NCI-H2171 (cell line): Measurements from ENCODE around the gene DUS1L.
A peak's percentile ranks its signal among the peaks of the same experiment; 100 is the strongest.

ENCODE experiments used
- DNase-seq: peaks from one replicate; lab custom pipeline; 2025; lab: John Stamatoyannopoulos, UW

The DUS1L gene

DNA sequence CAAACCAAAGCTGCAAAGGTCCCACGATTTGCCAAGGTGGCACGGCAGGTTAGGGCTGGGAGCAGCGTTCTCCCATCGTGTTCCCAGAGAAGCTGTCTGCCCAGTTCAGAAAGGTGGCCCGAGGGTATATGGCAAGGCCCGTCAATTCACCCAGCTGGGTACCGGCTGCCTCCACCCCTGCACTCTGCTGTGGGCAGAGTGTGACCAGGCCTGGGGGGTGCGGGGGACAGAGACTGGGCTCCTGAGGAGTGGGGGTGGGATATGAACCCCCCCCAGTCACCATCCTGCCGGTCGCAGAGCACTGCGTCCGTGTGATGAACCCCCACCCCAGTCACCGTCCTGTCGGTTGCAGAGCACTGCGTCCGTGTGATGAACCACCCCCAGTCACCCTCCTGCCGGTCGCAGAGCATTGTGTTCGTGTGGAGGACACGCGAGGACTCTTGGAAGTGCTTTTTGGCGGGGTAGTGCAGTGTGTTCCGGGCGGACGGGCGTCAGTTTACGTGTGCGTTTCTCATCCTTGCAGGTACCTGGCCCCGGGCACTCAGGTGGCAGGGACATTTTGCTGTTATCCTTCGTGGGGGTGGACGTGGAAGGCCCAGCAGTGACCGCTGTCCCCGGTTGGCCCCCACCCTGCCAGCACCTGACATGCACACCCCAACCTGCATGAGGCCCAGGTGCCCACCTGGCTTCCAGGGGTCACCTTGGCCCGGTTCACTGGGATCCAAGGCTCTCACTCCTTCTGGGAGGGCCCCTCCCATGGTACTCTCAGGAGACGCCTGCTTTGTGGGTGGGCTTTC lies 35.1 kb upstream of the DUS1L start:
- no peak for DNase-seq

- DNase-seq: no peak
Observed at GRCh38 chr17:82098939-82099763, 33.5 kb upstream of the DUS1L start.

DNA sequence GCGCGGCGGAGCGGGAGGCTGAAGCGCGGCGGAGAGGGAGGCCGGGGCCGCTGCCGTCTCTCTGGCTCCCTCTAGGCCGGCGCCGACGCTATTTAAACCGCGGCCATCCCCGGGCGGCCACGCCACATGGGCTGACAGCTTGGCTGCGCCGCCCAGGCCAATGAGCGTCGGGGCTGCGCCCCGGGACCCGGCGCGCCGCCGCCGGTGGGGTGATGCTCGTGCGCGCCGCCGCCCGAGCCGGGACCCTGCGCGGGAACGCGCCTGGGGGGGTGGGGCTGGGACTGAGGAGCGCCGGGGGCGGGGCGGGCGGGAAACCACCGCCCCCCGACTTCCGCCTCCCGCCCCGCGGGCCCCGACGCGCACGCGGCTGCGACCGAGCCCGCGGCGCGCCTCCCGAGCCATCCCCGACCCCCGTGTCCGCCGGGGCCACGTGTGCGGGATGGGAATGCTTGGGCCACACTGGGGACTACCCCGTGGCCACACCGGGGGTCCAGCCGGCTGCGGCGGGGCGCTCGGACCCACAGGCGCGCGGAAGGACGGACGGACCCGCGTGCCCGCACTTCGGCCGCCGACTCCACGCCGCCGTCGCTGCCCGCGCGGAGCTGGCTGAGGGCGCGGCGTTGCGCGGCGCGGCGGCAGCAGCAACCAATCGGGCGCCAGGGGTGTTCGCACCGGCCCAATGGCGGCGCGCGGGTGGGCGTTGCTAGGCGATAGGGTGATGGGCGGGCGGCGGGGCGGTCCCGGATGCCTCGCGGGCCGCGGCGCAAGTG lies 32.8 kb upstream of the DUS1L start, which contains the start of gene FASN:
TSS of gene FASN (minus strand) at position 68 of the 770 bp plus-strand sequence. CDS start 1,791 bp downstream, outside the sequence.
- DNase-seq: peak; percentile 95

GRCh38 chr17:82097919-82098168 lies 32.2 kb upstream of the DUS1L start:
- DNase-seq: no peak

DNA sequence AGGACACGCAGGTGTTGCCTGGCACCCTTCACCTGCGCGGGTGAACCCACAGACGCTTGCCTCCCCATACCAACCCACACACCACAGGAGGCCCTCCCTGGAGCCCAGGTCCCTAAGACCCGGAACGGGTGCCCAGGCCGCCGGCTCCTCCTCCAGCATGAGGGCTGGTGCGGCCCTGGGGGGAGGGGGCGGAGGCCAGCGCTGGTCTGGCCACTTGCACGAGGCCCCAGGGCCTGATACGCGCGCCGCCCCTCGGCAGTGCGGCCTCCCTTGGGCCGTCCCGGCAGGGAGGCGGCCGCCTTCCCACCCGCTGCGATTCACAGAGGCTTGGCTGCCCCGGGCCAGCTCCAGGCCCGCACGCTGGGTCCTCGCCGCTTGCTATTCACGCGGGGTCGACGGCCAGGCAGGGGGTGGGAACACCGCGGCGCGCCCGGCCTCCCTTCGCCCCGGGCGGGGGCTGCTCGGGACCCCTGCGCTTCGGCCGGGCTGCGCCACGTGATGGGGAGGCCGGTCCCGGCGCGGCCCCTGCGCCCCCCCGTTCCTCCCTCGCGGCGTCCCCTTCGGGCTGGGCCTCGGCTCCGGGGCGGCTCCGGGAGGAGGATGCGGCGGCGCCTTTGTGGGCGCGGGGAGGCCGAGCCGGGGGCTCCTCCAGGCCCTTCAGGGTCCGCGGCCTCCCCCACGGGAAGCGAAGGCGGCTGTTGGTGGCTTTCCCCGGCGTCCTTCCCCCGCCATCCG lies 31.7 kb upstream of the DUS1L start:
- no peak for DNase-seq

GRCh38 chr17:82096709-82097183 lies 31.1 kb upstream of the DUS1L start:
- DNase-seq: no peak

DNA sequence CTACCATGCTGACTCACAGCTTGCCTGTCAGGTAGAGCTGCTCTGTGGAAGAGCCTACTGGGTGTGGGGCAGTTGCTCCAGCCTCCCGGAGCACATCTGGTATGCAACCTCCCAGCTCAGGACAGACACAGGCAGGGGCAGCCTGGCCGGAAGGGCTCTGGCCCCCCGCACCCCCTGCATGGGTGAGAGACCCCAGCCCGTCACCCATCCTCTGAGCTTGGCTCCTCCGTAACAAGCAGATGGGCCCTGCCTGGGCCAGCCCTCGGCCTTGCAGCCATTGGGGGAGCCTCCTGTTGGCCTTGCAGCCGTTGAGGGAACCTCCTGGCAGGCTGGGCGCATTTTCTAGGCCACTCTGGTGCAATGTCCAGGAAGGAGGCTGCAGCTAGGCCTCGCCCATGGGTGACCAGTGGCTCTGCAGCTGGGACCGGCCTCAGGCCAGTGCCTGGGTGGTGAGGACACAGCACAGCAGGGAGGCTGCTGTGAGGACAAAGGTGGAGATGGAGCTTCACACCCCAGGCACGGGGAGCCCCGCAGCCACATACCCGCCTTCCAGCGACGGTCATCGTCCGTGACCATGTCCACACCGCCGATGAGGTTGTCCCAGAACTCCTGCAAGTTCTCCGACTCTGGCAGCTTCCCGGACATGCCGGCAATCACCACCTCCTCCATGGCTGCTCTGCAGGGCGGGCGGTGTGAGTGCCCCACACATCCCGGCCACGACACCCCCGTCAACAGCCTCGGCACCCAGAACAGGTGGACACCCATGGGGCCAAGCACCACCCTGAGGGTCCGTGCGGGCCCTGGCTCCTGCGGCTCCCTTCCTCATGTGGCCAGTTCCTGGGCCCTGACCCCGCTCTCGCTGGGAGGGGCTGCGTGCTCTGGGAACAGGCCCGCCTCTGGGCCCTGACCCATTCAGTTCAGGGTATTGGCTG lies 30.4 kb upstream of the DUS1L start:
- no peak for DNase-seq

- no peak for DNase-seq
Observed at GRCh38 chr17:82094931-82095776, 29.6 kb upstream of the DUS1L start.

GRCh38 chr17:82092995-82093751 lies 27.6 kb upstream of the DUS1L start:
- DNase-seq: no peak

DNA sequence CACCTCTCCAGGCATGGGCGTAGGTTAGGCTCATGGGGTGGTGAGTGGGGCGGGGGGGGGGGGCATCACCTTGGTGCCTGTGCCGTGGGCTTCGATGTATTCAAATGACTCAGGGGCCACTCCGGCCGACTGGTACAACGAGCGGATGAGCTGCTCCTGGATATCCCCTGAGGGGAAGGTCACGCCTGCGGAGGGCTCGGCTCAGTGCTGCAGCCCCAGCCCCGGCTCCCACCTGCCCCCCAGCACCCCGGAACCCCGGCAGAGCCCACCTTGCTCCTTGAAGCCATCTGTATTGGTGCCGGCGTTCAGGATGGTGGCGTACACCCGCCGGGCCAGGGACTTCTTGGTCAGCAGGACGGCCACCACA lies 27.0 kb upstream of the DUS1L start:
- no peak for DNase-seq

DNA sequence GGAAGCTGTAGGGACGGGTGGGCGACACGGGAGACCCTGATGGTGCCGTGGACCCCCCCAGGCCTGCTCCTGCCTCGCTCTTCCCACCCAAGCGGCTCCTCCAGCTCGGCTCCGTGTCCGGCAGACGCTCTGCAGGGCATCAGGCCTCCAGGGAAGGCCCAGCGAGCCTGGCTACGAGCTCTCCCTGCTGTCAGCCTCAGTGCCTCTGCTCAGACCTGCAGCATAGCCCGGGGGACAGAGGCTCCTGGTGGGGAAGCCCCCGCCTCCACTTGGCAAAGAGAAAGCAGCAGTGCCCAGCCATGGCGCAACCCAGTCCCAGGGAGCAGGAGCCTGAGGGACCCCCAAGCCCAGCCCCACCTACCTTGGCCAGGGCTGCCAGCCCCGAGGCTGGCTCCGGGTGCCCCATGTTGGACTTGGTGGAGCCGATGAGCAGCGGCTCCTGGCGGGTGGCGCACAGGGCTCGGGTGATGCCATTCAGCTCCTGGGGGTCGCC lies 26.5 kb upstream of the DUS1L start:
- no peak for DNase-seq

- no peak for DNase-seq
Observed at GRCh38 chr17:82091264-82092066, 25.9 kb upstream of the DUS1L start.

DNA sequence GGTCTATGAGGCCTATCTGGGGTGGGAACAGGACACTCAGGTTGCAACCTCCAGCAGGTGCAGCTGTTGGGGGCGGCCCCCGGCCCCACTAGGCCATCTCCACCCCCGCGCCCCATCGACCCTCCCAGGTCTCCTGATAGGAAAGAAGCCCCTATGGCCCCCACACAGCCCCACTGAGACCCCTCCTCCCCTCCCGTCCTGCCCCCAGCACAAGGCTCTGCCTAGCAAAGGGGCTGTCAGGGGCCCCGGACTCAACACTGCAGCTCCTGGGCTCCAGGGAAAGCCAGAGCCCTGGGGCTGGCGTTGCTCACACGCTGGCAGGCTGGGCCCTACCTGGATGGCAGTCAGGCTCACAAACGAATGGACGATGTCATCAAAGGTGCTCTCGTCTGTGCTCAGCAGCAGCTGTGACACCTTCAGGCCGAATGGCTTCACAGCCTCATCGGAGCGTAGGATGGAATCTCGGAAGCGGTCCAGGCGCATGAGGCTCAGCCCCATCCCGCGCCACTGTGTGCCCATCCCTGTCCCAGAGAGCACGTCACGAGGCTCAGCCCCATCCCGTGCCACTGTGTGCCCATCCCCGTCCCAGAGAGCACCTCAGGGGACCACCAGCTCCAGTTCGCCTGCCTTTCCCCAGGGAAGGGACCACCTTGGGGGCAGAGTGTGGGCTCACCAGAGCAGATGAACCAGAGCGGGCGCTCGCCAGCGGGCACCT lies 25.1 kb upstream of the DUS1L start:
- no peak for DNase-seq

DNA sequence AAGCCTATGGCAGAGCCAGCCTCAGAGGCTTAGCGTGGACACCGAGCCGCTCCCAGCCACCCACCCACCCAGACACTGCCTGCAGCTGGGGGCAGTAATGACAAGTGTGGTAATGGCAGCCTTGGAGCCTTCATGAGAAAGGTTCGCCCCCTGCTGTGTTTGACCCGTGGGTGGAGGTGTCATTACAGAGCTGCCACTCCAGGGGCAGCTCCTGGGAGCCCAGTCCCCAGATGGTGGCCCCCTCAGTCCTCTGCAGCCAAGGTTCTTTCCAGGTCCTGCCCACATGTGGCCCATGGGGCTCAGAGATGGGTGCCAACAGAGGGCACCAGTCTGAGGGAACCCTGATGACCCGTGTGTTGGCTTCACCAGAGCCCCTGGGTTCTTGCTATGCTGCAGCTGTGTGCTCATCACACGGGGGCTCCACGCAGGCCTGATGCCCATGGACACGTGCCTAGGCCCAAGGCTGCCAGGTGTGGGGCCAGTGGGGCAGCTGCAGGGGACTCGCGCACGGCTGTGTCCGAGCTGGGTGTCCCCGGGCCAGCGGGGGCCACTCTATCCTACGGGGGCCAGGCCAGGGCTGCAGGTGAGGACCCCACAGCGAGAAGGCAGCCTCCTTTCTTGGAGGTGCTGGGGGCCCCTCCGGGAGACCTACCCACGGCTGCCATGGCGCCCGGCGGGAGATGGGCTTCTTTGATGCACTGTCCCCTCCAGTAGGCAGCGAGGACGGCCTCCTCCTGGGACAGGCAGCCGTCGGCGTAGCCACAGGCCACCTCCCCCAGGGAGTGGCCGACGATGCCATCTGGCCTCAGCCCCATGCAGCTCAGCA lies 24.3 kb upstream of the DUS1L start:
- no peak for DNase-seq

DNA sequence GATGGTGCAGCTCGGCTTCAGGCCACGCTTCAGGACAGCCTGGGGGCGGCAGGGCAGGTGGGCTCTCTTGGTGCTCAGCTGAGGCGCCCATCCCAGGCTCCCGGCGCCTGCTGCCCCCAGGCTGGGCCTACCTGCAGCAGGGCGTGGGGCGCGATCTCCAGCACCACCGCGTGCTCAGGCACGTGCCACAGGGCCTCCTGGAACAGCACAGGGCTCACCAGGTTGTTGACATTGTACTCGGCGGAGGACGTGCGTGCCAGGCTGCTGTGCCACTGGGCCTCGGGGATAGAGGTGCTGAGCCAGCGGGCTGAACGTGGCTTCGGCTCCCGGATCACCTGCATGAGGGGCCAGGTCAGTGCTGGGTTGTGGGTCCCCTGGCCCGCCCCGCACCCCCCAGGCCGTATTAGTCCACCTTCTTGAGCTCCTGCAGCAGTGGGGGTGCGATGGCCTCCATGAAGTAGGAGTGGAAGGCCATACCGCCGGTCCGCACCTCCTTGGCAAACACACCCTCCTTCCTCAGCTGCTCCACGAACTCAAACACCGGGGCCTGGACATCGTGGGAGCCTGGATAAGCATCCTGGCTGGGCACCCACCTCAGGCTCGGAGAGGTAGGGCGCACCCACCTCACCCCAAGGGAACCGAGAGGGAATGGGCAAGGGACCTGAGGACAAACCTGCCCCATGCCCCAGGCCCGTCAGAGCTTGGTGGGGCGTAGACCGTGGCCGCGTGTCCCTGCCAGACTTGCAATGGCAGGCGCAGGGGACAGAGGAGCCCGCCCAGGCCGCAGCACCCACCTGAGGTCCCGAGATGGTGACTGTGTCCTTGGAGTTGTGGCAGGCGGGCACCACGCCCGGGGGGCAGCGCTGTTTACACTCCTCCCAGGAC lies 23.5 kb upstream of the DUS1L start:
- DNase-seq: no peak
